ENCODE measurements around the gene TNNI2.

Gene TNNI2

GRCh38 chr11:1829039-1829820 is 9.6 kb upstream of the TNNI2 start:
- TF ChIP-seq CTCF (IDR thresholded peaks at IDR 0.05; ENCODE audit: extremely low read depth, insufficient read depth, missing control alignments): no peak
- no peak for DNase-seq (ENCODE audit: low spot score)
- in situ Hi-C loops (cut with MboI; ENCODE audit: low pct_unique_long_range_greater_than_20kb, low sequenced_read_pairs, unreplicated experiment): no loop called here

GRCh38 chr11:1830004-1830321 is 8.8 kb upstream of the TNNI2 start:
- TF ChIP-seq CTCF (IDR thresholded peaks at IDR 0.05; ENCODE audit: extremely low read depth, insufficient read depth, missing control alignments): no peak
- no peak for DNase-seq (ENCODE audit: low spot score)
- in situ Hi-C loops (cut with MboI; ENCODE audit: low pct_unique_long_range_greater_than_20kb, low sequenced_read_pairs, unreplicated experiment): no loop called here

- DNase-seq (ENCODE audit: low spot score): no peak
- TF ChIP-seq CTCF (IDR thresholded peaks at IDR 0.05; ENCODE audit: extremely low read depth, insufficient read depth, missing control alignments): no peak
- in situ Hi-C loops (cut with MboI; ENCODE audit: low pct_unique_long_range_greater_than_20kb, low sequenced_read_pairs, unreplicated experiment): no loop called here
These were observed 8.2 kb upstream of the TNNI2 start for GRCh38 chr11:1830322-1831223.

- TF ChIP-seq CTCF (IDR thresholded peaks at IDR 0.05; ENCODE audit: extremely low read depth, insufficient read depth, missing control alignments): no peak
- in situ Hi-C loops (cut with MboI; ENCODE audit: low pct_unique_long_range_greater_than_20kb, low sequenced_read_pairs, unreplicated experiment): no loop called here
- no peak for DNase-seq (ENCODE audit: low spot score)
These were observed 7.2 kb upstream of the TNNI2 start for GRCh38 chr11:1831338-1832210.

GRCh38 chr11:1832211-1832919 is 6.4 kb upstream of the TNNI2 start:
- peak; percentile 90 for DNase-seq (ENCODE audit: low spot score)
- in situ Hi-C loops (cut with MboI; ENCODE audit: low pct_unique_long_range_greater_than_20kb, low sequenced_read_pairs, unreplicated experiment): no loop called here
- TF ChIP-seq CTCF (IDR thresholded peaks at IDR 0.05; ENCODE audit: extremely low read depth, insufficient read depth, missing control alignments): peak; percentile 89

GRCh38 chr11:1832920-1833295 is 5.9 kb upstream of the TNNI2 start:
- in situ Hi-C loops (cut with MboI; ENCODE audit: low pct_unique_long_range_greater_than_20kb, low sequenced_read_pairs, unreplicated experiment): no loop called here
- no peak for DNase-seq (ENCODE audit: low spot score)
- peak; percentile 1 for TF ChIP-seq CTCF (IDR thresholded peaks at IDR 0.05; ENCODE audit: extremely low read depth, insufficient read depth, missing control alignments)
